GM12892 (cell line): ENCODE data around the gene IKZF1.

Experiments
- DNase-seq: peaks from one replicate; pipeline ENCODE4 v3.0.0; 2011; ENCODE audit not compliant: insufficient read length
- FAIRE-seq: peaks from 2 replicates; lab custom pipeline; 2011; peaks lifted over from hg19 to GRCh38; lab: Jason Lieb, UNC
- POLR2A ChIP-seq: IDR thresholded peaks from 2 replicates; pipeline ENCODE4 v1.6.1; 2011; ENCODE audit warnings: low read depth, low read length, control low read depth
- POLR2AphosphoS5 ChIP-seq: IDR thresholded peaks from 2 replicates; pipeline ENCODE4 v1.6.1; 2011; ENCODE audit warnings: low read depth, low read length, control low read depth
- TAF1 ChIP-seq: IDR thresholded peaks from 2 replicates; pipeline ENCODE4 v1.6.1; 2011; ENCODE audit warnings: low read depth, mild to moderate bottlenecking, control low read depth, low read length, borderline replicate concordance

The IKZF1 gene

GRCh38 chr7:50353894-50354595 is 49.5 kb downstream of the IKZF1 start:
- DNase-seq (no peak), FAIRE-seq (no peak)
- TF ChIP-seq POLR2AphosphoS5 (no peak), TAF1 (no peak), POLR2A (no peak)

DNA sequence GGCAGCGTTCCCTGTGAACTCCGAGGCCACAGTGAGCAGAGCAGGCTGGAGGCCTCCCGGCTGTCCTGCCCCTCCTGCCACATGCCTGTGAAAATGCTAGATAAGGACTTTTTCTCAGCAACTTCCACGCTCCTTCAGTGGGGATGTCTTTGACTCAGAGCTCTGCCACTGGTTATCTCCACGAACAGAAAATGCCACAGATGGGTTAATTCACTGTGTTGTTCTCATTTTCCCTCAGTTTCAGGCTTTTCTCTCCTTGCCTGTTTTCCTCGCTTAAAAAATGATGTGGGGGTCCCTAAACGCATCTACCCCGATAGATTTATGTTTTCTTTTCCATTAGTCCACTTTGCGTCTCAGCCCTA is 51.3 kb downstream of the IKZF1 start:
- DNase-seq (no peak), FAIRE-seq (no peak)
- TF ChIP-seq POLR2AphosphoS5 (no peak), TAF1 (no peak), POLR2A (no peak)

GRCh38 chr7:50356212-50356944 is 51.9 kb downstream of the IKZF1 start:
- FAIRE-seq: no peak
- no peak for TF ChIP-seq POLR2A
- TF ChIP-seq TAF1: no peak
- no peak for TF ChIP-seq POLR2AphosphoS5
- DNase-seq: no peak

GRCh38 chr7:50356945-50357268 is 52.4 kb downstream of the IKZF1 start:
- DNase-seq: no peak
- FAIRE-seq: no peak
- no peak for TF ChIP-seq POLR2AphosphoS5
- no peak for TF ChIP-seq POLR2A
- no peak for TF ChIP-seq TAF1

DNA sequence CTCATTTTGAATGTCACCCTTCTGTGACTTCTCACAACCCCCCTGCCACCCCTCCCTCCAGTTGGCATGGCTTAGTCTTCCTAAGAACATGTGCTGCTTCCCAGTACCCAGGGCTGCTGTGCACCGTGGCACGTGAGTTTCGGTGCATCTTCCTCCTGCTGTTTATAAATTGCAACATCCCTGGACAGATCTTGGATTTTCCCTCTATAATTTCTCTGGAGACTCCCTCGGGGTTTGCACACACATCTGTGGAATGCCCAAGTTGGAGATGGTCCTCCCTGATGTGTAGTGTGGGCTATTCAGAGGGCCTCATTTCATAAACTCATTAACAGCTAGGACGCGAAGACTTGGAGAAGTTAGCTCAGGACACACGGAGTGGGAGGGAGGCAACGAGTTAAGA is 52.9 kb downstream of the IKZF1 start:
- DNase-seq (no peak), FAIRE-seq (no peak)
- no peak for TF ChIP-seq TAF1
- TF ChIP-seq POLR2AphosphoS5: no peak
- no peak for TF ChIP-seq POLR2A

DNA sequence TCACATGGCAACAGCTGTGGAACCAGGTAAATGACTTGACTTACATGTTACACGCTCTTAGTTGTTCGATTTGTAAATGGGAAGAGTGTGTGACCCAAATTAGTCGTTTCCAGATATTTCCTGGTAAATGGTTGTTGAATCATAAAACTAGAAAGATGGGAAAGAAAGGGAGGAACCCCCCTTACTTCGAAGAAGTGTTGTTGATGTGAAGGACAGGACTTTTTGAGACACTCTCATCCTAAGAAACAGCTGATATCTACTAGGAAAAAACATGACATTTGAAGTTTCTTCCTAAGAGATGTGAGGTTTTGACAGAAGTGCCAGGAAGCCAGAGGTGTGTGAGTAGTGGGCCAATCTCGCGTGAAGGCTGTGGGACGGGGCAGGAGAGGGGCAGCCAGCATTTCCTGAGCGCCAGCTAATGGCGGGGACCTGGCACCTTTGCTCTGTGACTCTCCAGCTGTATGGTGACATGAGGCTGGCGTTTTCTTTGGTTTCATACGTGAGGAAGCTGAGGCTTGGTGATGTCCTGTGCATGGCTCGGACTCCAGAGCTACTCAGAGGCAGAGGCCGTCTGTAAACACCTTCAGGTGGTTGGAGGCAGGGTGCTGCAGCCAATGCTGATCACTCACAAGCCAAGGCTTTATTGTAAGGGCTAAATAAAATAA is 53.7 kb downstream of the IKZF1 start:
- DNase-seq (no peak), FAIRE-seq (no peak)
- TF ChIP-seq TAF1 (no peak), POLR2A (no peak), POLR2AphosphoS5 (no peak)

DNA sequence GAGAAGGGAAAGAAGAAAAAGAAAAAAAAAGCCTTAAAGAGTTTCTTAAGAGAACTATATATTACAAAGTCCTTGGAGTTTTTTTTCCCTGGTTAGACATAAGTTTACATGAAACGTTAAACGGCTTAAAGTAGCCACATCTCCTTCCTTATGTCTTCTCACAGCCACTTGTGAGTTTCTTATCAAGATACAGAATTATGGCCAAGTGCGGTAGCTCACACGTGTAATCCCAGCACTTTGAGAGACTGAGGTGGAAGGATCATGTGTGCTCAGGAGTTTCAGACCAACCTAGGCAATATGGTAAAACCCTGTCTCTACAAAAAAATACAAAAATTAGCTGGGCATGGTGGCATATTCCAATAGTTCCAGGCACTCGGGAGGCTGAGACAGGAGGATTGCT is 54.3 kb downstream of the IKZF1 start:
- FAIRE-seq (no peak), DNase-seq (no peak)
- TF ChIP-seq POLR2AphosphoS5 (no peak), POLR2A (no peak), TAF1 (no peak)

- no peak for TF ChIP-seq POLR2A
- no peak for TF ChIP-seq TAF1
- TF ChIP-seq POLR2AphosphoS5: no peak
- DNase-seq: no peak
- no peak for FAIRE-seq
Observed at GRCh38 chr7:50359258-50359994, 54.9 kb downstream of the IKZF1 start.

- TF ChIP-seq POLR2AphosphoS5 (no peak), TAF1 (no peak), POLR2A (no peak)
- DNase-seq: no peak
- no peak for FAIRE-seq
Observed at GRCh38 chr7:50359995-50360925, 55.7 kb downstream of the IKZF1 start.

DNA sequence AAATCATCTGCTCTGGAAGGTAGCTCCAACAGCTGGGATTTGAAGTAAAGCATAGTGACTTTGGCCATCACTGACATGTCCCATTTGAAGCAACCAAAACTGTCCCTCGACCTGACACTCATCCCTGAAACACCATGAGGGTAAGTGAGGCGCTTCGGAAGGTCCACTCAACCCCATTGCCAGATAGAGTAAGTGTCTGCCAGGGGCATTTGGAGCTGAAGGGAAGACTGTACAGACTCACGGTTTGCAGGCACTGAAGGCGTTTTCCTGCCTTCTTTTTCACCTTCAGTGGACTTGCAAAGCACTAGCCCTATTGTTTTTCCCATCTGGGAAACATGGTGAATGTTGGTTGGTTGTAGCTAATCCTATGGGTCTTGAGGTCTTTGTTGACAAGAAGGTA is 57.6 kb downstream of the IKZF1 start:
- no peak for TF ChIP-seq POLR2A

More for the DNA sequence above, 57.6 kb downstream of the IKZF1 start:
- DNase-seq (no peak), FAIRE-seq (no peak)
